ENCODE results near the gene RPP25. TPM values are rescaled to one million over a fixed set of nuclear protein-coding genes. Genes with fewer than 3 reads are reported as not detected.

The RPP25 gene
- total and polyA plus RNA-seq, 2 donors (not counting 1 experiment from before 2014, with no cell fraction given): 0.92 to 3.1 TPM

GRCh38 chr15:74995182-74995778 lies 38.7 kb upstream of the RPP25 start, which contains the start of gene SCAMP5:
SCAMP5 (plus strand) TSS chr15:74995563; CDS start chr15:75011840, 16,277 bp downstream.
- peak within 1 kb of the TSS; percentile 50 for H2AFZ ChIP-seq (ENCODE audit: insufficient read depth, low read depth, low read length, poor library complexity, severe bottlenecking)
- DNase-seq: peak; percentile 87
- peak; percentile 94 for ATAC-seq (ENCODE audit: low read depth)
- H3K9me3 Mint-ChIP-seq (ENCODE audit: insufficient read depth): no peaks in the 10 kb centered on the region
- intact Hi-C loops (cut with micrococcal nuclease): loop anchor here (1.0 kb wide), 1 partner anchor 14 kb away; no protein-coding TSS in a partner anchor
- TF ChIP-seq CTCF (IDR thresholded peaks at IDR 0.05) (no peak), EZH2 (IDR thresholded peaks at IDR 0.05; ENCODE audit: borderline replicate concordance, insufficient read depth, low read depth, low read length, poor library complexity, severe bottlenecking) (no peak)
- ChIA-PET POLR2A (interaction anchor here (0.6 kb wide), 1 partner anchor 167 kb away, joined by 3 read pairs; no protein-coding TSS in a partner anchor), CTCF (interaction anchor here (0.6 to 1.3 kb wide), 3 partner anchors 45 to 209 kb away, joined by 3 to 5 read pairs (median 3); no protein-coding TSS in a partner anchor)
- H3K4me1 ChIP-seq (ENCODE audit: control insufficient read depth in 2 of 2, insufficient read depth in 2 of 2, low read length in 2 of 2): peaks cover 19 to 23% of the 10 kb centered on the region in 2 donors
- peak within 1 kb of the TSS in 4 of 5 experiments; percentile 38 to 63 (median 50) for H3K4me3 ChIP-seq (ENCODE audit: control extremely low read depth in 1 of 5, extremely low read depth in 1 of 5, insufficient read depth in 1 of 5, low read depth in 2 of 5, low read length in 4 of 5)
- H3K4me2 ChIP-seq (replicated peaks; ENCODE audit: low read depth, low read length, poor library complexity, severe bottlenecking): peak within 1 kb of the TSS; percentile 85
- 1% methylated on average over 53 of the region's 58 CpGs for WGBS (ENCODE audit: insufficient coverage)
- H3K27me3 Mint-ChIP-seq: peaks cover 68% of the 10 kb centered on the region
- H4K20me1 ChIP-seq (ENCODE audit: control insufficient read depth, insufficient read depth, low read length, poor library complexity, severe bottlenecking): peaks cover 6% of the 10 kb centered on the region
- H3K79me2 ChIP-seq (ENCODE audit: control insufficient read depth, insufficient read depth, low read length): no peaks in the 10 kb centered on the region
- peaks cover 12% of the 10 kb centered on the region for H3K4me1 Mint-ChIP-seq
- no peaks in the 10 kb centered on the region for H3K36me3 ChIP-seq (replicated peaks in 1 of 2; ENCODE audit: control extremely low read depth in 1 of 2, control insufficient read depth in 1 of 2, extremely low read depth in 1 of 2, insufficient read depth in 2 of 2, low read length in 1 of 2)
- peak within 1 kb of the TSS; percentile 69 for H3K9ac ChIP-seq (ENCODE audit: low read length)
- peak within 1 kb of the TSS; percentile 80 for H3K4me3 Mint-ChIP-seq
- no peak within 1 kb of the TSS for H3K27ac ChIP-seq (ENCODE audit: low read length in 2 of 2)
- peaks cover 0 to 30% (median 0%) of the 10 kb centered on the region in 3 donors for H3K9me3 ChIP-seq (ENCODE audit: control extremely low read depth in 1 of 3, control insufficient read depth in 2 of 3, insufficient read depth in 1 of 3, low read length in 2 of 3)
- peak within 1 kb of the TSS; percentile 28 for H3K27ac Mint-ChIP-seq
- H3K27me3 ChIP-seq (replicated peaks in 1 of 4; ENCODE audit: control extremely low read depth in 1 of 4, control insufficient read depth in 3 of 4, insufficient read depth in 4 of 4, low read length in 3 of 4): peaks cover 0 to 68% (median 48%) of the 10 kb centered on the region in 4 experiments

GRCh38 chr15:74994685-74995084 lies 38.1 kb upstream of the RPP25 start:
- Histone ChIP-seq H3K9ac (ENCODE audit: low read length) (no peak overlapping the region), H3K4me2 (replicated peaks; ENCODE audit: low read depth, low read length, poor library complexity, severe bottlenecking) (no peak overlapping the region), H3K4me3 (ENCODE audit: control extremely low read depth in 1 of 5, extremely low read depth in 1 of 5, insufficient read depth in 1 of 5, low read depth in 2 of 5, low read length in 4 of 5) (no peak overlapping the region), H4K20me1 (ENCODE audit: control insufficient read depth, insufficient read depth, low read length, poor library complexity, severe bottlenecking) (peaks cover 6% of the 10 kb centered on the region), H2AFZ (ENCODE audit: insufficient read depth, low read depth, low read length, poor library complexity, severe bottlenecking) (no peak overlapping the region), H3K27me3 (replicated peaks in 1 of 4; ENCODE audit: control extremely low read depth in 1 of 4, control insufficient read depth in 3 of 4, insufficient read depth in 4 of 4, low read length in 3 of 4) (peaks cover 0 to 62% (median 44%) of the 10 kb centered on the region in 4 experiments), H3K4me1 (ENCODE audit: control insufficient read depth in 2 of 2, insufficient read depth in 2 of 2, low read length in 2 of 2) (peaks cover 19 to 23% of the 10 kb centered on the region in 2 donors), H3K79me2 (ENCODE audit: control insufficient read depth, insufficient read depth, low read length) (no peaks in the 10 kb centered on the region), H3K9me3 (ENCODE audit: control extremely low read depth in 1 of 3, control insufficient read depth in 2 of 3, insufficient read depth in 1 of 3, low read length in 2 of 3) (peaks cover 0 to 30% (median 0%) of the 10 kb centered on the region in 3 donors), H3K36me3 (replicated peaks in 1 of 2; ENCODE audit: control extremely low read depth in 1 of 2, control insufficient read depth in 1 of 2, extremely low read depth in 1 of 2, insufficient read depth in 2 of 2, low read length in 1 of 2) (no peaks in the 10 kb centered on the region), H3K27ac (ENCODE audit: low read length in 2 of 2) (no peak overlapping the region)
- Mint-ChIP-seq H3K27me3 (peaks cover 67% of the 10 kb centered on the region), H3K4me3 (peak overlapping the region; percentile 78), H3K27ac (no peak overlapping the region), H3K9me3 (ENCODE audit: insufficient read depth) (no peaks in the 10 kb centered on the region), H3K4me1 (peaks cover 12% of the 10 kb centered on the region)
- POLR2A ChIA-PET: no interaction called here
- intact Hi-C loops (cut with micrococcal nuclease): loop anchor here (1.0 kb wide), 1 partner anchor 15 kb away; no protein-coding TSS in a partner anchor
- DNase-seq (no peak), ATAC-seq (ENCODE audit: low read depth) (no peak)
- TF ChIP-seq EZH2 (IDR thresholded peaks at IDR 0.05; ENCODE audit: borderline replicate concordance, insufficient read depth, low read depth, low read length, poor library complexity, severe bottlenecking) (no peak), CTCF (IDR thresholded peaks at IDR 0.05) (no peak)
- CTCF ChIA-PET: interaction anchor here (0.9 kb wide), 1 partner anchor 210 kb away, joined by 3 read pairs; no protein-coding TSS in a partner anchor
- 63% methylated on average over 4 of the region's 5 CpGs for WGBS (ENCODE audit: insufficient coverage)
